Tibial nerve (tissue), 4 donors: ENCODE data around the gene FALEC. TPM values are rescaled to one million over a fixed set of nuclear protein-coding genes. Genes with fewer than 3 reads are reported as not detected.

Source experiments
- DNase-seq, 2 donors: peaks; one replicate each; pipeline ENCODE4 v3.0.0-alpha.2; 2019; ENCODE audit warnings: low spot score in 2 of 2
- H3K27ac ChIP-seq, 4 donors: fragments of 200-600 bp; sonication (generic) in 3 of 4; one replicate each; pipeline ENCODE4 v1.5.1; 2017 to 2019; ENCODE audit warnings: mild to moderate bottlenecking in 1 of 4
- H3K27me3 ChIP-seq, 2 donors: fragments of 200-600 bp; sonication (generic) in 1 of 2; one replicate each; pipeline versions ENCODE4 v1.5.1 to v1.6.0; 2017 to 2019
- H3K36me3 ChIP-seq, 3 donors: fragments of 200-600 bp; sonication (generic); one replicate each; pipeline ENCODE4 v1.5.1; 2018 to 2019
- H3K4me1 ChIP-seq, 4 donors: fragments of 200-600 bp; sonication (generic) in 3 of 4; one replicate each; pipeline ENCODE4 v1.5.1; 2017 to 2019
- H3K4me3 ChIP-seq, 4 donors: fragments of 200-600 bp; sonication (generic) in 3 of 4; one replicate each; pipeline ENCODE4 v1.5.1; 2017 to 2019; ENCODE audit warnings: mild to moderate bottlenecking in 1 of 4, moderate library complexity in 1 of 4
- H3K9me3 ChIP-seq, 4 donors: fragments of 200-600 bp; sonication (generic) in 3 of 4; one replicate each; pipeline ENCODE4 v1.5.1; 2017 to 2019
- CTCF ChIP-seq, 5 experiments: fragments of 200-600 bp in 3 of 5; fragments of 450-650 bp in 2 of 5; sonication (generic) in 3 of 5; IDR thresholded peaks; one replicate each; pipeline ENCODE4 v1.5.1; 2016 to 2019; ENCODE audit warnings: antibody characterized with exemption in 5 of 5, mild to moderate bottlenecking in 3 of 5, moderate library complexity in 2 of 5
- EP300 ChIP-seq, 2 donors: sonication (generic); formaldehyde crosslinking; IDR thresholded peaks; one replicate each; pipeline ENCODE4 v1.6.1; 2017; ENCODE audit warnings: antibody characterized with exemption in 2 of 2, mild to moderate bottlenecking in 1 of 2
- POLR2A ChIP-seq, 2 donors: fragments of 450-650 bp; IDR thresholded peaks; one replicate each; pipeline ENCODE4 v1.6.1; 2017; ENCODE audit warnings: antibody characterized with exemption in 2 of 2, mild to moderate bottlenecking in 2 of 2, moderate library complexity in 2 of 2
- WGBS, 2 donors: methylation state at CpG; one replicate each; pipeline ENCODE4 v1.1.5; 2018; 5-methylcytosine and 5-hydroxymethylcytosine counted together
- total RNA-seq, 4 donors: library from RNA; depleted of rRNA; stranded (reverse); fragments of >200 nt; gene quantifications; one replicate each; pipeline ENCODE4 v1.1.0, GENCODE V29; 2016

The FALEC gene
- total RNA-seq, 4 donors from 2014 or later: not detected

GRCh38 chr1:150555198-150555970 lies 39.8 kb downstream of the FALEC start:
- H3K4me1 ChIP-seq: peaks cover 3 to 90% (median 47%) of the 10 kb centered on the region in 4 donors
- H3K27me3 ChIP-seq: no peaks in the 10 kb centered on the region
- peak overlapping the region in 1 of 4 donors; percentile 96 for H3K27ac ChIP-seq
- no peak for DNase-seq
- no peak overlapping the region for H3K4me3 ChIP-seq
- no peaks in the 10 kb centered on the region for H3K9me3 ChIP-seq
- TF ChIP-seq EP300 (IDR thresholded peaks at IDR 0.05): no peak
- TF ChIP-seq CTCF (IDR thresholded peaks at IDR 0.05): no peak
- TF ChIP-seq POLR2A (IDR thresholded peaks at IDR 0.05): no peak
- WGBS, 2 donors: 86 to 87% methylated on average over 19 of the region's 19 CpGs
- peaks cover 0 to 40% (median 0%) of the 10 kb centered on the region in 3 donors for H3K36me3 ChIP-seq

- TF ChIP-seq POLR2A (IDR thresholded peaks at IDR 0.05) (no peak), EP300 (IDR thresholded peaks at IDR 0.05) (no peak), CTCF (IDR thresholded peaks at IDR 0.05) (no peak)
- H3K9me3 ChIP-seq: no peaks in the 10 kb centered on the region
- WGBS, 2 donors: 58 to 63% methylated on average over 19 to 24 of the region's 26 CpGs
- peaks cover 0 to 40% (median 0%) of the 10 kb centered on the region in 3 donors for H3K36me3 ChIP-seq
- no peak overlapping the region for H3K4me3 ChIP-seq
- no peaks in the 10 kb centered on the region for H3K27me3 ChIP-seq
- H3K4me1 ChIP-seq: peaks cover 5 to 86% (median 47%) of the 10 kb centered on the region in 4 donors
- peak overlapping the region in 2 of 4 donors; percentile 35 to 100 for H3K27ac ChIP-seq
- no peak for DNase-seq
Observed at GRCh38 chr1:150555971-150556865, 40.7 kb downstream of the FALEC start.

- 80 to 86% methylated on average over 22 to 24 of the region's 26 CpGs for WGBS, 2 donors
Observed at GRCh38 chr1:150557065-150557600, 41.6 kb downstream of the FALEC start.

GRCh38 chr1:150557813-150558212 lies 42.3 kb downstream of the FALEC start:
- WGBS, 2 donors: 83 to 88% methylated on average over 11 to 15 of the region's 15 CpGs
- DNase-seq: no peak
- peaks cover 0 to 40% (median 0%) of the 10 kb centered on the region in 3 donors for H3K36me3 ChIP-seq
- peaks cover 5 to 78% (median 43%) of the 10 kb centered on the region in 4 donors for H3K4me1 ChIP-seq
- H3K27ac ChIP-seq: peak overlapping the region in 2 of 4 donors; percentile 97 to 100
- TF ChIP-seq CTCF (IDR thresholded peaks at IDR 0.05) (no peak), EP300 (IDR thresholded peaks at IDR 0.05) (no peak), POLR2A (IDR thresholded peaks at IDR 0.05) (no peak)
- H3K4me3 ChIP-seq: no peak overlapping the region
- no peaks in the 10 kb centered on the region for H3K27me3 ChIP-seq
- no peaks in the 10 kb centered on the region for H3K9me3 ChIP-seq

More at GRCh38 chr1:150557065-150557600, 41.6 kb downstream of the FALEC start:
- peak overlapping the region in 2 of 4 donors; percentile 35 to 100 for H3K27ac ChIP-seq
- DNase-seq: no peak
- peaks cover 5 to 78% (median 43%) of the 10 kb centered on the region in 4 donors for H3K4me1 ChIP-seq
- no peaks in the 10 kb centered on the region for H3K27me3 ChIP-seq
- H3K36me3 ChIP-seq: peaks cover 0 to 40% (median 0%) of the 10 kb centered on the region in 3 donors
- no peak overlapping the region for H3K4me3 ChIP-seq
- H3K9me3 ChIP-seq: no peaks in the 10 kb centered on the region
- TF ChIP-seq CTCF (IDR thresholded peaks at IDR 0.05) (no peak), POLR2A (IDR thresholded peaks at IDR 0.05) (no peak), EP300 (IDR thresholded peaks at IDR 0.05) (no peak)
